ENCODE data around the gene NUDC. TPM values are rescaled to one million over a fixed set of nuclear protein-coding genes. Genes with fewer than 3 reads are reported as not detected.

Gene NUDC
- total RNA-seq, 1 experiment from 2014 or later: 149 TPM

- H2AFZ ChIP-seq (ENCODE audit: low read length): peak within 1 kb of the TSS; percentile 77
- peak within 1 kb of the TSS; percentile 95 for H3K4me3 ChIP-seq (ENCODE audit: low read length)
- ATAC-seq (peak; percentile 95), DNase-seq (peak; percentile 72)
- H3K9ac ChIP-seq (ENCODE audit: low read length): peak within 1 kb of the TSS; percentile 84
- H3K27me3 ChIP-seq (ENCODE audit: low read length): no peaks in the 10 kb centered on the region
- H3K9me3 ChIP-seq (ENCODE audit: low read length): no peaks in the 10 kb centered on the region
- no peaks in the 10 kb centered on the region for H3F3A ChIP-seq (ENCODE audit: low read length, unreplicated experiment)
- H3K4me1 ChIP-seq (ENCODE audit: insufficient read depth, low read length): peaks cover 16% of the 10 kb centered on the region
- ChIA-PET POLR2A (ENCODE audit: unreplicated experiment) (interaction anchor here (0.6 to 0.7 kb wide), 3 partner anchors 10 to 360 kb away, joined by 3 to 7 read pairs (median 3); partner anchors contain the start of gene RPS6KA1), CTCF (interaction anchor here (0.6 kb wide), 1 partner anchor 64 kb away, joined by 6 read pairs; the partner anchor contains the start of gene ZDHHC18)
- BruUV-seq (replicated peaks): no TSS peak
- H4K20me1 ChIP-seq (ENCODE audit: low read length): no peaks in the 10 kb centered on the region
- no peaks in the 10 kb centered on the region for H3K9me2 ChIP-seq (replicated peaks; ENCODE audit: low read length)
- peak within 1 kb of the TSS; percentile 46 for H3K27ac ChIP-seq (ENCODE audit: low read length)
- peaks cover 37% of the 10 kb centered on the region for H3K79me2 ChIP-seq (ENCODE audit: low read length)
- H3K36me3 ChIP-seq (ENCODE audit: low read depth, low read length): peaks cover 39% of the 10 kb centered on the region
- intact Hi-C loops (cut with micrococcal nuclease): no loop called here
- no peak for TF ChIP-seq EZH2phosphoT487 (IDR thresholded peaks at IDR 0.05; ENCODE audit: borderline replicate concordance, low read length)
- no peak for TF ChIP-seq CTCF (conservative IDR thresholded peaks at IDR 0.05; ENCODE audit: low read depth, low read length)
- TF ChIP-seq EZH2 (IDR thresholded peaks at IDR 0.05; ENCODE audit: low read length, unreplicated experiment): no peak
- H3K4me2 ChIP-seq (ENCODE audit: low read length): peak within 1 kb of the TSS; percentile 93
These were observed 31.7 kb upstream of the NUDC start, which contains the start of gene GPN2 for GRCh38 chr1:26889551-26890466. GPN2 (minus strand) TSS chr1:26890283; CDS start chr1:26890096, 187 bp downstream.

DNA sequence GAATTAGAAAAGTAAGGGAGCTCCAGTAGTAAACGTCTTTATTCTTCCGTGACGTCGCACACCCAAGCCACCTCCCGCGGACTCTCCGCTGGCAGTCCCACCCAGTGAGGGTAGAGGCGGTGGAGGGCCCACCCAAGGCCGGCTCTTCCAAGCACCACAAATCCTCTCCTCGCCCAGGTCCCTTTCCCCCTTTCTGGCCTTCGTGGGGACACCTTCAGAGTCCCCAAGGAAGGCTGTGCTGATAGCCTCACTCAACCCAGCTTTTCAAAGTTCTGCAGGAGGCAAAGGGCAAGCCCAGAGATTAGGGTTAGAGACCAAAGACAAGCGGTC is 31.1 kb upstream of the NUDC start:
- POLR2A ChIA-PET (ENCODE audit: unreplicated experiment): interaction anchor here (0.6 to 0.7 kb wide), 2 partner anchors 9 to 17 kb away, joined by 3 to 7 read pairs; no protein-coding TSS in a partner anchor

More for the DNA sequence above, 31.1 kb upstream of the NUDC start:
- Histone ChIP-seq H3K27me3 (ENCODE audit: low read length) (no peaks in the 10 kb centered on the region), H3K36me3 (ENCODE audit: low read depth, low read length) (peaks cover 32% of the 10 kb centered on the region), H3K79me2 (ENCODE audit: low read length) (peaks cover 35% of the 10 kb centered on the region), H3F3A (ENCODE audit: low read length, unreplicated experiment) (no peaks in the 10 kb centered on the region), H3K9ac (ENCODE audit: low read length) (peak overlapping the region; percentile 84), H3K27ac (ENCODE audit: low read length) (peak overlapping the region; percentile 46), H2AFZ (ENCODE audit: low read length) (peak overlapping the region; percentile 77), H3K9me2 (replicated peaks; ENCODE audit: low read length) (no peaks in the 10 kb centered on the region), H4K20me1 (ENCODE audit: low read length) (no peaks in the 10 kb centered on the region), H3K4me1 (ENCODE audit: insufficient read depth, low read length) (peaks cover 16% of the 10 kb centered on the region), H3K4me2 (ENCODE audit: low read length) (peak overlapping the region; percentile 93), H3K9me3 (ENCODE audit: low read length) (no peaks in the 10 kb centered on the region), H3K4me3 (ENCODE audit: low read length) (peak overlapping the region; percentile 95)
- BruUV-seq (replicated peaks): TSS peak; percentile 99
- intact Hi-C loops (cut with micrococcal nuclease): no loop called here
- TF ChIP-seq EZH2 (IDR thresholded peaks at IDR 0.05; ENCODE audit: low read length, unreplicated experiment) (no peak), EZH2phosphoT487 (IDR thresholded peaks at IDR 0.05; ENCODE audit: borderline replicate concordance, low read length) (no peak), CTCF (conservative IDR thresholded peaks at IDR 0.05; ENCODE audit: low read depth, low read length) (no peak)
- peak; percentile 28 for ATAC-seq
- no peak for DNase-seq
- CTCF ChIA-PET: interaction anchor here (0.6 kb wide), 1 partner anchor 64 kb away, joined by 6 read pairs; the partner anchor contains the start of gene ZDHHC18
